GM19351 (cell line): ENCODE measurements around the gene ATXN7.
A peak's percentile ranks its signal among the peaks of the same experiment; 100 is the strongest.

ENCODE experiments used
- ATAC-seq: cut with Tn5 transposase; IDR thresholded peaks from one replicate; pipeline ENCODE4 v1.9.1; 2021; ENCODE audit warnings: mild to moderate bottlenecking, moderate library complexity; ENCODE audit not compliant: unreplicated experiment

The ATXN7 gene

GRCh38 chr3:63862804-63863149 lies 890 bp upstream of the ATXN7 start:
- peak; percentile 4 for ATAC-seq

DNA sequence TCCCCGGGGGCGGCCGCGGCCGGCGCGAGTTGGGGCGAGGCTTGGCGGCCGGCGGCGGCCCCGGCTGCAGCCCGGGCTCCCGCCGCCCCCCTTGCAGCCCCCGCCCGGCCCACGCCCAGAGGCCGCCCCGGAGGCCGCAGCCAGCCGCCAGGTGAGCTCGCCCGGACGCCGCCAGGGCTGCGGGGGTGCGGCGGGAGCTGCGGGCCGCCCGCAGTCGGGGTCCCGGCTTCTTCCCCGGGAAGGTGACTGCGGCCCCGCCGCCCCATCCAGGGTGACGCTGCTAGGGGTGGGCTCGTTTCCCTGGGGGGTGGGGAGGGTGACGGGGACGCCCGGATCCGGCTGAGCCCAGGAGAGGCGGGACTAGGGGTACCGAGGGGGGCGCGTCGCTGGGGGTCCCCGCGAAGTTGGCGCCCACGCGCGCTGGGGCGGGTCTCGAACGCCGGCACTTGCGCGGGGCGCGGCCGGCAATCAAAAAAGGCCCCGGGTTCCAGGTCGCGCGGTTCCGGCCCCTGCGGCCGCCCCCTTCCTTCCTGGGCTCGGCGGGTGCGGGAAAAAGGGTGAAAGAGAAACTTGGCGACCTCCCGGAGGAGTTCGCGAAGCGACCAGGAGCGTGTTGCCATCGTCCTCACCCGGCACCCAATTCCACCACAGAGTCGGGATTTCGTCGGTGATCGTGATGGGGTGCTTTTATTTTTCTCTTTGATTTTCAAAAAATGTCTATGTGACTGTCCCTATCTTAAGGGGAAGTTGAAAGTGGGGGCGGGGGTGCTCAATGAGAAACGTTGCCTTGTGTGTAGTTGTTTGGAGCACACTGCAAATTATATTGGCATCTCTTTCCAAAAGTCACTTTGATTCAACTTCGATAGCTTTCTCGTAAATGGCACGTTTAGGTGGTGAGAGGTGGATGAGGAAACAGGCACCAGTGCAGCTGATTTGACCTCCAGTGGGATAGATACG lies 619 bp downstream of the ATXN7 start:
- ATAC-seq: peak; percentile 45

DNA sequence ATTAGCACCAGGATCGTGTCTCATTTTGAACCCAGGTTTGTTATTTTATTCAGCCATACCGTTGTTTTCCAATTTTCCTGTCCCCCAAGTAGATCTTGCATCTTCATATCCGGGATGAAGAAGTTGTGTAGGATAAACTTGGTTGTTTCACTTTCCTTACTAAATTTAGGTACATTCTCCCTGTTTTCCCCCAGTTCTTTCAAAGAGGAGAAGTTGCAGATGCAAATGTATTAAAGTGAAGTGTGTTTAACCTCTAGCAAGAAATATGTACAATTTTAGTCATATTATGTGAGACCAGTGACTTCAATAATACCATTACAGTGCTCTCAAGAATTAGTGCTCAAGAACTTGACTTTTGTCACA lies 1.3 kb downstream of the ATXN7 start:
- no peak for ATAC-seq

DNA sequence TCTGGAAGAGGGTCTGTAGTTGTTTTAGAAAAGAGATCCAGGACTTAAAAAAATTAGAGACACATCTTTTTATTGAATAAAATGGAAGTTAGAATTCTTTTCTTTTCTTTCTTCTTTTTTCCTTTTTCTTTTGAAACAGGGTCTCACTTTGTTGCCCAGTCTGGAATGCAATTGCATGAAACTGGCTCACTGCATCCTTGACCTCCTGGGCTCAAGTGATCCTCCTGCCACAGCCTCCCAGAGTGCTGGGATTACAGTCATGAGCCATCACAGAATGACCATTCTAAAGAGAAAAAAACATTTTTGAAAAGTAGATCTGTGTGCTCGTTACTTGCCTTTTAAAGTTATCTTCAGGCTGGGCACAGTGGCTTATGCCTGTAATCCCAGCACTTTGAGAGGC lies 3.6 kb downstream of the ATXN7 start:
- no peak for ATAC-seq

GRCh38 chr3:63869940-63870614 lies 6.4 kb downstream of the ATXN7 start:
- ATAC-seq: no peak

GRCh38 chr3:63870615-63871005 lies 6.9 kb downstream of the ATXN7 start:
- no peak for ATAC-seq

- ATAC-seq: no peak
These were observed 8.7 kb downstream of the ATXN7 start for GRCh38 chr3:63872135-63872924.

GRCh38 chr3:63874769-63875168 lies 11.1 kb downstream of the ATXN7 start:
- no peak for ATAC-seq

GRCh38 chr3:63875510-63875909 lies 11.8 kb downstream of the ATXN7 start:
- no peak for ATAC-seq

- no peak for ATAC-seq
These were observed 12.6 kb downstream of the ATXN7 start for GRCh38 chr3:63876260-63876659.

DNA sequence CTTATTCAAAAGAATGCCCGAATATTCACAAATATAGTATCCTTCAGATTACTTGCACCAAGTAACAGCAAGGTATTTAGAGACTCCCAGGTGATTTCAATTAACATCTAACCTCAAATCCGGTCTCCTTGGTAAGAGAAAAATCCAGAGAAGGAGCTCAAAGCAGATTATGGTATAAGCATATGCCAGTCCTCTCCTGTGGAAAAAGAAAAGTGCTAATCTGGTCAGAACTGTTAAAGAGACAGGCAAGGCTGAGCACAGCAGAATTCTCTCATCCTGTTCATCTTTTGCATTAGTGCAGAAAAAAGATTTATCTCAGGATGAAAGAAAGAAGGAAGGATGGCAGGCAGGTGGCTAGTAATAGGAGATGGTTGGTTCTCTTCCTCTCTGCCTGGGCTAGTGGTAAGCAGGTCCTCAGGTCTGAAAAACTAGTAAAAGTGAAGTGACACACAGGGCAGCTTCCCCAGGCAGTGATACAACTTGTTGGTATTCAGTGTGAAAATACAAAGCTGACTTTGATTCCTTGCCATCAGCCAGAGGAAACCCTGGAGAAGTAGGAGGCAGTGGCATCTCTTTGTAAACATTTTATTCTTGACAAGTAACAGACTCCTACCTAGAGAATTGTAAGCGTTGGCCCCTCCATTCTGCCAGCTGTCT lies 14.2 kb downstream of the ATXN7 start:
- no peak for ATAC-seq

- ATAC-seq: no peak
These were observed 14.9 kb downstream of the ATXN7 start for GRCh38 chr3:63878394-63879060.

DNA sequence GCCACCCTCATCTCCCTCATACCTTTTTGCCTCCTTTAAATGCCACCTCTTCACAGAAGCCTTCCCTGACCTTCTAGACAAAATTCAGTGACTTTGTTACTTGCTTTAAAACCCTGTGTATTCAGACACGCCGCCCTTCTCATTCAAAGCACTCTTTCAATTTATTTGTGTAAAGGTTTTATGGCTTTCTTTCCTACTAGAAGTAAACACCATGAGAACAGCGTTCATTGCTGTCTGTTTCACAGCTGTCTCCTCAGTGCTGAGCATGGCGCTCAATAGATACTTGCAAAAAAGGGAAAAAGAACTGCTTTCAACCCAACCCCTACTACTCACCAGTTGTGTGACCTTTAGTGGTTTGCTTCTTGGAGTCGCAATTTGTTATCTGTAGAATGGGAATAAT lies 17.0 kb downstream of the ATXN7 start:
- no peak for ATAC-seq

GRCh38 chr3:63886858-63887257 lies 23.2 kb downstream of the ATXN7 start:
- no peak for ATAC-seq

DNA sequence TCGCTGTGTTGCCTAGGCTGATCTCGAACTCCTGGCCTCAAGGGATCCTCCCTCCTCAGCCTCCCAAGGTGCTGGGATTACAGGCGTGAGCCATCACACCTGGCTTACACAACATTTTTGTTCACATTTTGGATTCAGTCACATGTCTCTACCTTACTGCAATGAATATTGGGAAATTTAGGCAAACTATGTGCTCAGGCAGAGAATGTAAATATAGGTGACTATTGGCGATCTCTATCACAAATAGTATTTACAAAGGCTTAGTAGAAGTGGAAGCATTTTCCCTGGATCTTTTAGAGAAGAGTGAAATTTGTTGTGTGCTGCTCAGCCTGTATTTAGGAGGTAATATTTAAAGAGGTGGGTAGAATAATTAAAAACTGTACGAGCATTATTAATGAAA lies 27.9 kb downstream of the ATXN7 start:
- no peak for ATAC-seq

DNA sequence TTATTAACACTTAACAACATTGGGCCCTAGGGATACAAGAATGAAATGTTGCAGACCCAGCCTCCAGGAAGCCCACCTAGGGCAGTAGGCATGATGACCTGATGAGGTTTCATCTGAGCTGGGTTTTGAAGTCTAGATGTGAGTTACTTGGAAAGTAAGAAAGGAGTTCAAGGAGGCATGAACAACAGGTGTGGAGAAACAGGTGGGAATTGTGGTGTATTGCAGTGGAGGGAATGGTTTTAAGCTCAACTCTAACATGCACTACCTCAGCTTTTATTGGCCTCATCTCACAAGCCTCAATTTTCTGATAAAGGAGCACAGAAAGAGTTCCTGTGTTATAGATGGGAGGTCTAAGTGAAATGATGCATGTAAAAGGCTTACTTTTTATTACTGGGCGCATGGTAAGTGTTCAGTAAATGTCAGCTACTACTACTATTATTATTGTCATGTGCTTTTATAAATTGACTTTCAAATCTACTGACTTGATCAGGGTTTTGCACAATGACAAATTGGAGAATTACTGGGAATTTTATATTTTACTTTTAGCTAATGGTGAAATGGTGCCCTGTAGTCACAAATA lies 29.2 kb downstream of the ATXN7 start:
- ATAC-seq: no peak

- no peak for ATAC-seq
These were observed 31.9 kb downstream of the ATXN7 start for GRCh38 chr3:63895422-63896189.

DNA sequence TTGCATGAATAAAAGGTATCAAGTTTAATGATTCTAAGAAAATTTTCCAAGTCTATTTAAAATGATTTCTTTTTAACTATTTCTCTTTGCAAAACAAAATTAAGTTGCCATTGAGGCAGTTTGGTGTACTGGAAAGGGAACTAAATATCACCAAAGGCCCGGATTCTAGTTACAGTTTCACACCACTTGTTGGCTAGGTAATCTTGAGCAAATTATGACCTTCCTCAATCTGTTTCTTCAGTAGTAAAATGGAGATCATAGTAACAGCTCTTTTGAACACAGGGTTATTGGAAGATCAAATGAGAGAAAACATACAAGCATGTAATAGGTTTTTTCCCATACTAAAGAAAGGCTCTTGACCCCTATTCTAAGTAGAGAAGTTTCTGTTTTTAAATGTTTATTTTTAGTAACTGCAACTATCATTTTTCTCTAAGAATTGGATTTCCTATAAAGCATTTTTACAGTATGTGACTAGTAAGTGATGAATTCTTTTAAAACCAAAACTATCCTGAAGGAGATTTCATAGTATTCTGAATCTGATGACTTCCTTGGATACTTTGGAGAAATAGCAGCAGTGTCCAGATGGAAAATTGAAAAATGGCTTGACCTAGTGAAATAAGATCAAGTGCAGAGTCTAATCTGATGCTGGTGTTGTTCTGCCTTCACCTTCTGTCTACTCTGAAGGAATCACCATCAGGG lies 32.8 kb downstream of the ATXN7 start:
- ATAC-seq: peak; percentile 80

GRCh38 chr3:63900010-63900409 lies 36.3 kb downstream of the ATXN7 start:
- no peak for ATAC-seq
